GM21576 (cell line): ENCODE results near the gene RAET1G.
"Not testable (repeated sequence)": the region's sequence is repeated elsewhere in the genome, so short reads cannot be mapped to it uniquely, and the experiment has no call there.

ENCODE experiments used
- ATAC-seq: cut with Tn5 transposase; IDR thresholded peaks from one replicate; pipeline ENCODE4 v1.9.1; 2021; ENCODE audit warnings: mild to moderate bottlenecking, moderate library complexity; ENCODE audit not compliant: unreplicated experiment

Gene RAET1G

GRCh38 chr6:149897855-149898744, 24.8 kb downstream of the RAET1G start, which contains the start of gene RAET1E:
Gene RAET1E (minus strand): TSS chr6:149898113. CDS start chr6:149890901, 7,212 bp downstream.
- ATAC-seq, result no peak

- no peak for ATAC-seq
Observed at GRCh38 chr6:149897015-149897697, 25.8 kb downstream of the RAET1G start.

- no peak for ATAC-seq
Observed at GRCh38 chr6:149896491-149896890, 26.4 kb downstream of the RAET1G start.

- ATAC-seq, result no peak
Observed at GRCh38 chr6:149895833-149896271, 27.1 kb downstream of the RAET1G start.

GRCh38 chr6:149895048-149895590, 27.8 kb downstream of the RAET1G start:
- no peak for ATAC-seq

GRCh38 chr6:149891864-149892263, 31.1 kb downstream of the RAET1G start:
- not testable (repeated sequence) for ATAC-seq

- no peak for ATAC-seq
Observed at GRCh38 chr6:149891259-149891658, 31.7 kb downstream of the RAET1G start.

GRCh38 chr6:149890629-149891045, 32.3 kb downstream of the RAET1G start:
- no peak for ATAC-seq

GRCh38 chr6:149889326-149889725, 33.6 kb downstream of the RAET1G start:
- ATAC-seq, result no peak

- ATAC-seq, result no peak
Observed at GRCh38 chr6:149888659-149889058, 34.3 kb downstream of the RAET1G start.

GRCh38 chr6:149888093-149888492, 34.8 kb downstream of the RAET1G start:
- no peak for ATAC-seq

GRCh38 chr6:149887343-149887742, 35.6 kb downstream of the RAET1G start:
- no peak for ATAC-seq

GRCh38 chr6:149885888-149886287, 37.0 kb downstream of the RAET1G start:
- ATAC-seq, result no peak

- ATAC-seq, result no peak
Observed at GRCh38 chr6:149884617-149885016, 38.3 kb downstream of the RAET1G start.

GRCh38 chr6:149884215-149884614, 38.7 kb downstream of the RAET1G start:
- no peak for ATAC-seq

- ATAC-seq, result no peak
Observed at GRCh38 chr6:149881860-149882259, 41.1 kb downstream of the RAET1G start.

- no peak for ATAC-seq
Observed at GRCh38 chr6:149881066-149881766, 41.7 kb downstream of the RAET1G start.

GRCh38 chr6:149877659-149878058, 45.3 kb downstream of the RAET1G start:
- no peak for ATAC-seq

- no peak for ATAC-seq
Observed at GRCh38 chr6:149876241-149876933, 46.5 kb downstream of the RAET1G start.

GRCh38 chr6:149872233-149872632, 50.7 kb downstream of the RAET1G start:
- ATAC-seq, result no peak
